SU-DHL-6 (cell line): ENCODE measurements around the gene KIAA2012.
"Not testable (repeated sequence)": the region's sequence is repeated elsewhere in the genome, so short reads cannot be mapped to it uniquely, and the experiment has no call there.

Source experiments
- H2AFZ ChIP-seq: fragments of 200-600 bp; sonication (generic); 2 replicates; pipeline ENCODE4 v1.6.1; 2014; ENCODE audit warnings: low read depth, mild to moderate bottlenecking, moderate library complexity, mixed read lengths, antibody characterized with exemption, low read length; ENCODE audit not compliant: severe bottlenecking
- H3F3A ChIP-seq: fragments of 200-600 bp; shearing (Covaris generic); 2 replicates; pipeline ENCODE4 v1.6.0; 2016; ENCODE audit warnings: antibody characterized with exemption, mild to moderate bottlenecking; ENCODE audit not compliant: insufficient read depth
- H3K27ac ChIP-seq: fragments of 200-600 bp; sonication (generic); 2 replicates; pipeline ENCODE4 v1.5.1; 2016; ENCODE audit warnings: low read depth, mild to moderate bottlenecking, low read length, moderate library complexity, mixed read lengths
- H3K27me3 ChIP-seq: fragments of 200-600 bp; sonication (generic), shearing (Covaris generic); 2 replicates; pipeline ENCODE4 v1.6.0; 2014; ENCODE audit warnings: mild to moderate bottlenecking, low read length
- H3K36me3 ChIP-seq: fragments of 200-600 bp; sonication (generic); 2 replicates; pipeline ENCODE4 v1.6.1; 2014; ENCODE audit warnings: mild to moderate bottlenecking, low read length, mixed read lengths
- H3K4me2 ChIP-seq: fragments of 300-600, 200-600 bp; shearing (Covaris generic), sonication (generic); 2 replicates; pipeline ENCODE4 v1.6.0; 2014; ENCODE audit warnings: low read length, low read depth, mild to moderate bottlenecking; ENCODE audit not compliant: poor library complexity, severe bottlenecking
- H3K4me3 ChIP-seq: fragments of 200-600 bp; sonication (generic); 2 replicates; pipeline ENCODE4 v1.5.1; 2014; ENCODE audit warnings: antibody characterized with exemption, low read length, mild to moderate bottlenecking, mixed read lengths; ENCODE audit not compliant: insufficient read depth, poor library complexity, severe bottlenecking
- H3K79me2 ChIP-seq: fragments of 200-600 bp; sonication (generic); 2 replicates; pipeline ENCODE4 v1.6.1; 2014; ENCODE audit warnings: mild to moderate bottlenecking, low read length, moderate library complexity; ENCODE audit not compliant: insufficient read depth
- H3K9ac ChIP-seq: fragments of 200-600 bp; sonication (generic); 2 replicates; pipeline ENCODE4 v1.7.0; 2014; ENCODE audit warnings: mild to moderate bottlenecking, low read length
- H3K9me2 ChIP-seq: fragments of 200-600 bp; sonication (generic); replicated peaks from 2 replicates; pipeline ENCODE4 v1.6.1; 2014; ENCODE audit warnings: low read length; ENCODE audit not compliant: insufficient read depth
- H3K9me3 ChIP-seq: fragments of 200-600 bp; sonication (generic); 2 replicates; pipeline ENCODE4 v1.6.1; 2014; ENCODE audit warnings: low read length, mixed read lengths; ENCODE audit not compliant: insufficient read depth
- H4K20me1 ChIP-seq: fragments of 200-600 bp; sonication (generic); 2 replicates; pipeline ENCODE4 v1.6.1; 2014; ENCODE audit warnings: low read depth, mild to moderate bottlenecking, antibody characterized with exemption, low read length, moderate library complexity, mixed read lengths
- CTCF ChIP-seq: fragments of 200-600 bp; sonication (generic); IDR thresholded peaks from one replicate; pipeline ENCODE4 v1.5.1; 2017; ENCODE audit warnings: antibody characterized with exemption, mild to moderate bottlenecking, low read length, moderate library complexity; ENCODE audit not compliant: insufficient read depth, poor library complexity, severe bottlenecking
- EZH2phosphoT487 ChIP-seq: fragments of 200-600 bp; sonication (generic), shearing (Covaris generic); conservative IDR thresholded peaks from 2 replicates; pipeline ENCODE4 v1.6.1; 2018; ENCODE audit warnings: mild to moderate bottlenecking, antibody characterized with exemption, low read length, moderate library complexity, mixed read lengths

KIAA2012 gene

GRCh38 chr2:202237787-202238233 lies 164.8 kb downstream of the KIAA2012 start:
- no peaks in the 10 kb centered on the region for H3K27me3 ChIP-seq
- H4K20me1 ChIP-seq = peaks cover 10% of the 10 kb centered on the region; the same call in 1 of the 2 replicates
- 0 out of 2 replicates have a peak overlapping the region, but pooled peaks have one; percentile 4 for H3K27ac ChIP-seq
- H3F3A ChIP-seq = peaks cover 3% of the 10 kb centered on the region; the same call in 1 of the 2 replicates
- no peaks in the 10 kb centered on the region for H3K9me3 ChIP-seq
- H3K9ac ChIP-seq = peak overlapping the region; percentile 85
- no peak overlapping the region for H2AFZ ChIP-seq
- H3K4me3 ChIP-seq = peak overlapping the region; percentile 80
- TF ChIP-seq EZH2phosphoT487 = no peak
- no peak for TF ChIP-seq CTCF
- H3K79me2 ChIP-seq = peaks cover 56% of the 10 kb centered on the region
- H3K9me2 ChIP-seq = no peaks in the 10 kb centered on the region
- H3K36me3 ChIP-seq = no peaks in the 10 kb centered on the region
- H3K4me2 ChIP-seq = peak overlapping the region; percentile 100

GRCh38 chr2:202238234-202239197 lies 165.5 kb downstream of the KIAA2012 start, which contains the start of gene SUMO1:
TSS of gene SUMO1 (minus strand) at chr2:202238597. CDS start at chr2:202238451, 146 bp downstream.
- Histone ChIP-seq H3K9me2 (no peaks in the 10 kb centered on the region), H3K9me3 (no peaks in the 10 kb centered on the region), H2AFZ (peak within 1 kb of the TSS; percentile 87), H3K79me2 (peaks cover 49% of the 10 kb centered on the region), H3K27me3 (no peaks in the 10 kb centered on the region), H3F3A (peaks cover 3% of the 10 kb centered on the region; the same call in 1 of the 2 replicates), H3K4me3 (peak within 1 kb of the TSS; percentile 80), H3K27ac (peak within 1 kb of the TSS; percentile 42), H4K20me1 (peaks cover 7% of the 10 kb centered on the region; the same call in 1 of the 2 replicates), H3K9ac (peak within 1 kb of the TSS; percentile 85), H3K4me2 (peak within 1 kb of the TSS; percentile 100), H3K36me3 (no peaks in the 10 kb centered on the region)
- TF ChIP-seq EZH2phosphoT487 (no peak), CTCF (no peak)

GRCh38 chr2:202247710-202248109 lies 174.7 kb downstream of the KIAA2012 start:
- not testable (repeated sequence) for H3F3A ChIP-seq, H3K9me3 ChIP-seq, H4K20me1 ChIP-seq, H3K4me2 ChIP-seq, H2AFZ ChIP-seq, H3K27me3 ChIP-seq, H3K27ac ChIP-seq, H3K9ac ChIP-seq, H3K79me2 ChIP-seq, H3K36me3 ChIP-seq, H3K9me2 ChIP-seq, H3K4me3 ChIP-seq
